ENCODE data around the gene TENM4.

DNA sequence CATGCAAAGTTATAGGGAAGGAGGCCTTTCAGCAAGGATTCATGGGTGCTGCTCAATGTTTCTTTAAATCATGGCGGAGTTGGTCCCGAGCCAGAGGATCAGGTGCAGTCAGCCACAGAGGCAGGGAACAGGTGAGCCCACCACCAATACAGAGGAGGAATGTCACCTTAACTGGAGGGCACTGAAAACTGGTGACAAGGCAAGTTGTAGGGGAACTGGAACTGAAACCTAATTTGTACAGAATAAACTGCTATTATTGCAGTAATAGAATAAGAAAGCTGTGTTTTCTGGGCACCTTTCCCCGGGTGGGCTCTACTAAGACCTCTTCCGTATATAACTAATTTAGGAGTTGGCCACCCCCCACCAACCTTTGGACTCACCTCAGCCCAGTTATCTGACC lies 570.2 kb downstream of the TENM4 start:
- TF ChIP-seq, protein P1, sequence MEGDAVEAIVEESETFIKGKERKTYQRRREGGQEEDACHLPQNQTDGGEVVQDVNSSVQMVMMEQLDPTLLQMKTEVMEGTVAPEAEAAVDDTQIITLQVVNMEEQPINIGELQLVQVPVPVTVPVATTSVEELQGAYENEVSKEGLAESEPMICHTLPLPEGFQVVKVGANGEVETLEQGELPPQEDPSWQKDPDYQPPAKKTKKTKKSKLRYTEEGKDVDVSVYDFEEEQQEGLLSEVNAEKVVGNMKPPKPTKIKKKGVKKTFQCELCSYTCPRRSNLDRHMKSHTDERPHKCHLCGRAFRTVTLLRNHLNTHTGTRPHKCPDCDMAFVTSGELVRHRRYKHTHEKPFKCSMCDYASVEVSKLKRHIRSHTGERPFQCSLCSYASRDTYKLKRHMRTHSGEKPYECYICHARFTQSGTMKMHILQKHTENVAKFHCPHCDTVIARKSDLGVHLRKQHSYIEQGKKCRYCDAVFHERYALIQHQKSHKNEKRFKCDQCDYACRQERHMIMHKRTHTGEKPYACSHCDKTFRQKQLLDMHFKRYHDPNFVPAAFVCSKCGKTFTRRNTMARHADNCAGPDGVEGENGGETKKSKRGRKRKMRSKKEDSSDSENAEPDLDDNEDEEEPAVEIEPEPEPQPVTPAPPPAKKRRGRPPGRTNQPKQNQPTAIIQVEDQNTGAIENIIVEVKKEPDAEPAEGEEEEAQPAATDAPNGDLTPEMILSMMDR (IDR thresholded peaks at IDR 0.05) = no peak
- TF ChIP-seq CREM (CRISPR knock-in tag; IDR thresholded peaks at IDR 0.05) (no peak), FOXK1 (CRISPR knock-in tag; IDR thresholded peaks at IDR 0.05) (no peak), NR2C2 (CRISPR knock-in tag; IDR thresholded peaks at IDR 0.05) (no peak), CBFB (CRISPR knock-in tag; IDR thresholded peaks at IDR 0.05; ENCODE audit: low read depth) (no peak)
- TF ChIP-seq, protein P2, sequence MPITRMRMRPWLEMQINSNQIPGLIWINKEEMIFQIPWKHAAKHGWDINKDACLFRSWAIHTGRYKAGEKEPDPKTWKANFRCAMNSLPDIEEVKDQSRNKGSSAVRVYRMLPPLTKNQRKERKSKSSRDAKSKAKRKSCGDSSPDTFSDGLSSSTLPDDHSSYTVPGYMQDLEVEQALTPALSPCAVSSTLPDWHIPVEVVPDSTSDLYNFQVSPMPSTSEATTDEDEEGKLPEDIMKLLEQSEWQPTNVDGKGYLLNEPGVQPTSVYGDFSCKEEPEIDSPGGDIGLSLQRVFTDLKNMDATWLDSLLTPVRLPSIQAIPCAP (CRISPR knock-in tag; IDR thresholded peaks at IDR 0.05) = no peak

Data from WTC11 (cell line).